ENCODE results near the gene SMARCE1.
"Not testable (repeated sequence)": the region's sequence is repeated elsewhere in the genome, so short reads cannot be mapped to it uniquely, and the experiment has no call there.

Gene SMARCE1

GRCh38 chr17:40608061-40608581, 39.5 kb downstream of the SMARCE1 start:
- no peak for DNase-seq

DNA sequence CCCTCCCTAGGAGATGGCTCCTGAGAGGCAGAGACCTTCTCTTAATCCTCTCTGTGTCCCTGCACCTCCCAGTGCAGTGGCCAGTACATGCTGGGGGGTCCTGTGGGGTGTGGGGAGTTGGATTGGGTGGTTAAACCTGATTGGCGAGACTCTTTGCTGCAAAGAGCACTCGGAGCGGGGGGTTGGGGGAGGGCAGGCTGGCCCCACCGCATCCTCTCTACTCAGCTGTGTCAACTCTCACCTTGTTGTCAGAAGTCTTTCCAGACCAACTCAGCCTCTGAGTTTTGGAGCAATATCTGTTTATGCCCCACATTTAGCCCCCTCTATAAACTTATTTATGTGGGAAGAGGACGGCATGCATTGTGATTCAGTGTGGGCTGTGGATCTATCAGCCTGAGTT, 40.0 kb downstream of the SMARCE1 start:
- DNase-seq = no peak

DNA sequence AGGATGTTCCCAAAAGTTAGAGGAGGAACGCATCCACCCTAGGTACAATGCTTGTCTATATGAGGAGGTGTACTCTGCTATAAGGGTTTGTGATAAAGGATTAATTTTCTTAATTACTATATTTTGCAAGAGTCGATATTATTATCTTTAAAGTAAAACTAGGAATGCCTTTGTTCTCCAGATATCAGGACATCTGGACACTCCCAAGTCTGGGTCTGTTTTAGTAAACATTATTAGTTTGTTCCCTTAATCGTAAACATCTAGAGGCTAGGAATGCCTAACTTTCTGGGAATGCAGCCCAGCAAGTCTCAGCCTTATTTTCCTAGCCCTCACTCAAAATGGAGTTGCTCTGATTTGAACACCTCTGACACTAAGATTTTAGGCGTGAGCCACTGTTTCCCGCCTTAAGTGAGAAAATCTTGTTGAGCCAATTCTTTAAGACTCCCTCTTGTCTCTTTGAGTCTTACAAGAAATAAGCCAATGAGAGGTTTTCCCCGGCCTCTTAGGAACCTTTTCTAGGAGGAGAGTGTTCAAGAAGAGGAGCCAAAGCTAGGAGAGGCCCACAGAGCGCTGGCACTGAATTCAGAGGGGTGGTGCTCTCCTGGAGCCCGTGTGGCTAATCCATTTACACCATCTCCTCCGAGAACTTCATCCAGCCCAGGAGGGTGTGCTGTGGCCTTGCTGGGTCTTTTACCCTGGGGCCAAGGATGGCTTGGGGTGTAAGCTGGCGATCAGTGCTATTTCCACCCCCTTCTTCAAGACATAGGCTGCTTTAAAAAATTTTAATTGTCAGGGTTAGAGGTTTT, 40.9 kb downstream of the SMARCE1 start:
- no peak for DNase-seq

GRCh38 chr17:40605306-40605705, 42.3 kb downstream of the SMARCE1 start:
- DNase-seq = no peak

DNA sequence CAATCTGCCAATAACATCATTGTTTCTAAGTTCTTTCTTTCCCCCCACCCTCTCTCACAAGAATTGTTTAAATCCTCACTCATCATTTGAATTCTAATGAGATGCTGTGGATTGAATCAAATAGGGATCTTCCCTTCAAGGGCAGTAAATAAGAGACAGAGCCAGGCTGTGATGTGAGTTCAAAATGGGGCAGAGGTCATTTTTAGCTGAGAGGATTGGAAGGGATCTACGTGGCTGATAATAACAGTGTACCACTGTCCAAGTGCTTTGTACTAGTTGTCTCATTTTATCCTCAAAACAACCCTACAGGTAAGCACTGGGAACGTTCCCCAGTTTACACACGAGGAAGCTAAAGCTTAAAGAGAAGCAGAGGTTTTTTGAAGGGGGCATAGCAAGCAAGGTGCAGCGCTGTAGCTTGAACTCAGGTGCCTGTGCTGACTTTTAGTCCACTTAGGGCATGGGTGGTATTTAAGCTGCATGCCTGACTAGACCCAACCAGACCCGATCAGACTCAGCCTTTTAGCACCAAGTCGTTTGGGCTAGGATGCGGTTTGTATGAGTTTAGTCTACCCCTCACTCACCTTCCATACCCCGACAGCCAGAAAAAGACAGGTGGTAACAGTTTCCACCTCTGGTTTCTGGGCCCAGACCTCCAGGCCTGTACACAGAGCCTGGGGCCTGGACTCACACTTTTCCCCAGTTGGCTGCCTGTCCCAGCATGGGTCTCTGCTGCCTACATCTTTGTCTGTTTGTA, 43.1 kb downstream of the SMARCE1 start:
- DNase-seq = no peak

- no peak for DNase-seq
Measured at GRCh38 chr17:40602445-40603443, 44.9 kb downstream of the SMARCE1 start.

DNA sequence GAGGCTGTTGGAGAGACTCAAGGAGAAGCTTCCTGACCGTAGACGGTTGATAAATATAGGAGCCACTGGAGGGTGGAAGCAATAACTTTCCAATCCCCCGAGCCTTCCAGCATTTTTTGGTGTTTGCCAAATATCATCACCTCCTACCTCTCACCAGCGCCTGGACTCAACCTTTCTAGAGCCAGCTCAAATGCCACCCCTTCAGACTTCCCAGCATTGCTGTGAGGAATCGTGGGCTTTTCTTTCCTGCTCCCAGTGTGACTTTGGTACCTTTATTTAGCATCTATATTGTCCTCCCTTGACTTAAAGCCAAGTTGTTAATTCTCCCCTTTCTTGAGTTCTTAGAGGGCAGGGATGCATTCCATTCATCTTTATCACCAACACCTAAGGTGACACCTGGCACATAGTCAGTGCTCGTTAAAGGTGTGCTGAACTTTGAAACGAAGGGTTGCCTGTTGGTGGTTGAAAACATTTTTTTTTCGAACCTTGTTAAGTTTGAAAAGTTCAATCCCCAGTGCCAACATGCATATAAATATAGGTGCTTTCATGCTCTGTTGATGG, 47.1 kb downstream of the SMARCE1 start:
- no peak for DNase-seq

DNA sequence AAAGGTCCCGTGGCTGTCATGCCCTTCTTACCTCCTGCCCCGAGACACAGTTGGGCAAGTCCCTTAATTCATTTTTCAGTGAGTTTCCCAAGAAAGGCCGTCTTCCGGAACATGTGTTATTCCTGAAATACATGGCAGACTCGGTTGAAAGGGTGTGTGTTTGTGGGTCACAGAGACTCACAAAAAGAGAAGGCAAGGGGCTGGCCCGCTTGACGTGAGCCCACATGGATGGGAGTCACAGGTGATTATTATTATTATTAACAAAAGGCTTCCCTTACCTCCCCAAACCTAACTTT, 48.2 kb downstream of the SMARCE1 start:
- no peak for DNase-seq

DNA sequence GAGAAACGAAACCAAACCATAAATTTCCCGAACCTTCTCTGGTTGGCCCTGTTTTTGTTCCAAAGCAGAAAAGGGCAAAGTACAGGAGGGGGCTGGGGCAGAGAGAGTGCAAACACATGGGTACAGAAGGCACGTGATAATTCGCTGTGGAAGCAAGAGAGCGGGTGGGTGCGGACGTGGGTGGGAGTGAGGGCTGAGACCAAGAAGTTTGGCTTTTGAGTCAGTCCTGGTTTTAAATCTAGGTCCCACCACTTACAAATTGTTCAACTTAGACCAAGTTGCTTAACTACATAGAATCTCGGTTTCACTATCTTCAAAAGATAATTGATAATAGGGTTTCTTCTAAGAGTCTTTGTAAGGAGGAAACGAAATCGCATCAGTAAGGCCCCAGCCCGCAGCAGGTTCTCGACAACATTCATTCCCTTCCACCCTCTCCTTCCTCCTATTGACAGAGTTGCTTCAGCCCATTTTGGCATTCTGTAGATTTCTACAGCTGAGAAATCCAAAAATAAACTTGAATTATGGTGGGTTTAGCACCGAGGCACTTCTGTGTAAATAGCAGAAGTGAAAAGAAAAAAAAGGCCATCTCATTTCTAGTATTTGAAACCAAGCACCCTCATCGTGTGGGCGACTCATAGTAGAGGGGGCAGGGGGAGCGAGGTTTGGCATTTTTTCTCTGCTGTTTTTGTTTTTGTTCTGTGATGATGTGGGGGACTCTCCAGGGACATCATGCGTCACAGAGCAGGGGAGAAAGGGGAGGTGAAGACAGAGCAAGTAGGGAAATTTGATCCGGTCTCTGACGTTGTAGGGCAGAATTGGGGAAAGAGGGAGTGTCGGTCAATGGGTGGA, 48.8 kb downstream of the SMARCE1 start:
- no peak for DNase-seq

- no peak for DNase-seq
Measured at GRCh38 chr17:40598301-40598618, 49.4 kb downstream of the SMARCE1 start.

GRCh38 chr17:40597556-40598300, 49.9 kb downstream of the SMARCE1 start:
- no peak for DNase-seq

DNA sequence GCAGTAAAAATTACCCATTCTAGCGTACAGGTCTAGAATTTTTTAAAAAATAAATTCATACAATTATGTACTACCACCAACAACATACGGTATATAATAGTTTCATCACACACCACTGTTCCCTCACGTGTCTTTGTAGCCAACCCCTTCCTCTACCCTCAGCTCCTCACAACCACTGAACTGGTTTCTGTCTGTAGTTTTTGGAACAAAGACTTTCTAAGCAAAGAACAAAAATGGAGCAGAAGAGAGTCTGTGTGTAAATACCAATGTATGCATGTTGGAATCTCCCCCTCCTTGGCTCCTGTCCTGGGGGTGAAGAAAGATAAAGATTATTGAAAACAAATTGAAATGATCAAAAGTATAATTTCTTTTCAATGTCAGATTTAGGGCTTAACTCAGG, 50.5 kb downstream of the SMARCE1 start:
- no peak for DNase-seq

DNA sequence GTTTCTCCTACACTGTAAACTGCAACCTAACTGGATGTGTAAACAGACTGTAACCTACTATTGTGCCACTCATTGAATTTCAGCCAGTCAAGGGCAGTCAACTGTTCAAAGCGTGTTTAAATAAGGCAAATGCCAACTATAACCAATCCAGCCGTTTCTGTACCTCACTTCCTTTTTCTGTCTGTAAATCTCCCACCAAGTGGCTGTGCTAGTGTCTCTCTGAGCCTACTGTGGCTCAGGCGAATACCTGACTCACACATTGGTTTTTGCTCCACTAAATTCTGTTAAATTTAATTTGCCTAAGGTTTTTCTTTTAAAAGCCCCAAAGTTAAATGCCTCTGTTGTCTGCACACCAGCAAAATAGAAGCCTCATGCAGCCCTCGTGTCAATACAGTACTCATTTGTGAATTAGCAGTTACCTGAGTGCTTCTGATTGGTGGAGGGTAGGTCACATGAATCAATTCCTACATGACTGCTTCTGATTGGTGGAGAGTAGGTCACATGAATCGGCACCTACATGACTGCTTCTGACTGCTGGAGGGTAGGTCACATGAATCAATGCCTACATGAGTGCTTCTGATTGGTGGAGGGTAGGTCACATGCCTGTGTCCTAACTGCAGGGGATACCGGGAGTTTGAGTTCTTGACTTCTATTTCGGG, 51.2 kb downstream of the SMARCE1 start:
- DNase-seq = peak; percentile 44

DNA sequence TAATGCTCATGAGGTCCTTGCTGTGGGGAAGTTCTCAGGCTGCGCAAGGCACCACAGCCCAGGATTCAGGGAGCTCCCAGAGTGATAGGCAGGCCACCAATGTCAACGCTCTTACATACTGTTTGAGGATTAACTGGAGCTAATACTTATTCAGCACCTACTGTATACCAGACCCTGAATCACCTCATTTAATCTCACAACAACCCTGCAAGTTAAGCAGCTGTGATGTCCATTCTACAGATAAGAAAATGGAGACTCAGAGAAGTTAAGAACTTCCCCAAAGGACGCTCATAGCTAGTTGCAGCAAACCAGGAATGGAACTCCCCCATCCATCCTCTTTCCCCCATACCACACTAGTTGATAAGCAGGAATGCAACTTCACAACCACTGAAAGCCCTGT, 56.9 kb downstream of the SMARCE1 start:
- DNase-seq = no peak

- DNase-seq = no peak
Measured at GRCh38 chr17:40588552-40588951, 59.1 kb downstream of the SMARCE1 start.

DNA sequence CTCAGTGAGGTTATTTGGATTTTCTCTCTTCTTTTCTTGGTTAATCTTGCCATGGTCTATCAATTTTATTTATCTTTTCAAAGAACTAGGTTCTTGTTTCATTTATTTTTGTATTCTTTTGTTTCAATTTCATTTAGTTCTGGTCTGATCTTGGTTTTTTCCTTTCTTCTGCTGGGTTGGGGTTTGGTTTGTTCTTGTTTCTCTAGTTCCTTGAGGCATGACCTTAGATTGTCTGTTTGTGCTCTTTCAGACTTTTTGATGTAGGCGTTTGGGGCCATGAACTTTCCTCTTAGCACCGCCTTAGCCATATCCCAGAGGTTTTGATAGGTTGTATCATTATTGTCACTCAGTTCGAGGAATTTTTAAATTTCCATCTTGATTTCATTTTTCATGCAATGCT, 61.4 kb downstream of the SMARCE1 start:
- DNase-seq = not testable (repeated sequence)

- DNase-seq = not testable (repeated sequence)
Measured at GRCh38 chr17:40584950-40585349, 62.7 kb downstream of the SMARCE1 start.

DNA sequence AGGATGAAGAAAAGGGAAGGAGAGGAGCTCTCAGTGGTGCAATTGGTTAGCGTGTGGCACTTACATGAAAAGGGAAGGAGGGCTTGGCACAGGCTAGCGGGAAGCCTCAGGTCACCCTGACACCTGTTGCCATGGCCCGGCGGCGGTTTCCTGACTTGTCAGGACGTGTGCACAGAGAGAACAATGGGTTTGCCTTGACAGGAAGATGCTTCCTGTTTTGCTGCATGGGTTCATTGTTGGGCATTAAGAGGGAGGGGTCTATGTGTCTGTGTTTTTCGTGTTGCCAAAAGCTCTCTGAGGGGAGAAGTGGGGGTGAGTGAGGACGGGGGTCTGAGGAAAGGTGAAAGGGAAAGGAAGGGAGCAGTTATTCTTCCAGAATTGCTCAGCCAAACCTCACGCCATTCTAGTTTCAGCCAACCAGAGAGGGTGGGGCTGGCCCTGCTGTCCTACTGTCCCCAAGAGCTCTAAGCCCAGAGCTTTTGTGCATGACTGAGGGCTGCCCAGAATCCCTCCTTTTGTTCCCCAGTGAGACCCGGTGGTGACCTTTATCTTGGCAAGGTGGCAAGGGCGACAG, 65.2 kb downstream of the SMARCE1 start:
- peak; percentile 96 for DNase-seq

- no peak for DNase-seq
Measured at GRCh38 chr17:40580140-40580539, 67.5 kb downstream of the SMARCE1 start.

DNA sequence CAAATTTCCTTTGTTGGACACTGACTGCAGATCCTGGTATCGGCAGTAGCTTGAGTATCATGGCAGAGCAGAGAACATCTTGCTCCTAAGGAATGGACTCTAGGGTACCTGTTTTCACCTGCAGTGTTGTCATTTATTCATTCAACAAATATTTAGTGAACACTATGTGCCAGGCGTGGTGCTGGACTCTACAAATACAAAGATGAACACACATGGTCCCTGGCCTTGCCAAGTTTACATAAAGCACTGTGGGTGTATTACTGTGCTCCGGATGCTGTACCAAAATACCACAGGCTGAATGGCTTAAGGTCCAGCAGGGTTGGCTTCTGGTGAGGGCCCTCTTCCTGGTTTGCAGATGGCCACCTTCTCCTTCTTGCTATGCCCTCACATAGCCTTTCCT, 68.1 kb downstream of the SMARCE1 start:
- no peak for DNase-seq

Data from NCI-H2029 (cell line).